Left lung (tissue), 10 donors: Measurements from ENCODE around the gene TFPI. TPM values are rescaled to one million over a fixed set of nuclear protein-coding genes. Genes with fewer than 3 reads are reported as not detected.
"Not testable (repeated sequence)": the region's sequence is repeated elsewhere in the genome, so short reads cannot be mapped to it uniquely, and the experiment has no call there.

Source experiments
- ATAC-seq: fragments of 200-7000 bp; cut with Tn5 transposase; one replicate; pipeline ENCODE4 v1.9.1; 2020; ENCODE audit warnings: moderate library complexity
- DNase-seq, 4 donors: peaks; one replicate each; pipeline ENCODE4 v3.0.0-alpha.2; 2013 to 2020
- H3K27ac ChIP-seq, 2 donors: fragments of 200-600 bp; sonication (generic) in 1 of 2; one replicate each; pipeline versions ENCODE4 v1.5.0 to v1.8.0; 2020 to 2021
- H3K27me3 ChIP-seq, 2 donors: fragments of 200-600 bp; sonication (generic) in 1 of 2; one replicate each; pipeline versions ENCODE4 v1.5.0 to v1.8.0; 2020 to 2021
- H3K36me3 ChIP-seq, 2 donors: fragments of 200-600 bp; sonication (generic) in 1 of 2; one replicate each; pipeline versions ENCODE4 v1.5.0 to v1.8.0; 2020 to 2021
- H3K4me1 ChIP-seq, 2 donors: fragments of 200-600 bp; one replicate each; pipeline ENCODE4 v1.8.0; 2021
- H3K4me3 ChIP-seq, 2 donors: fragments of 200-600 bp; sonication (generic) in 1 of 2; one replicate each; pipeline versions ENCODE4 v1.5.0 to v1.8.0; 2020 to 2021; ENCODE audit warnings: mild to moderate bottlenecking in 1 of 2
- H3K9me3 ChIP-seq, 2 donors: fragments of 200-600 bp; sonication (generic) in 1 of 2; one replicate each; pipeline versions ENCODE4 v1.5.0 to v1.8.0; 2020 to 2021
- CTCF ChIP-seq, 2 donors: fragments of 200-600 bp; sonication (generic) in 1 of 2; IDR thresholded peaks; one replicate each; pipeline versions ENCODE4 v1.5.0 to v1.8.0; 2021; ENCODE audit warnings: antibody characterized with exemption in 2 of 2
- intact Hi-C, 2 donors: fragments of 100-400 bp; cut with DNase I; formaldehyde crosslinking; loops; one replicate each; pipeline versions ENCODE4 v1.11.2 to v1.14.2; 2022
- polyA plus RNA-seq, 6 donors: library from polyadenylated mRNA; unstranded; fragments of 120-200 nt; gene quantifications; one replicate each; pipeline ENCODE4 v1.2.1, GENCODE V29; 2013; ENCODE audit not compliant: insufficient read length in 6 of 6
- total RNA-seq, 2 donors: library from RNA; stranded (reverse); fragmentation: NEBNext Ultra II Directional; extraction: Animal tissue kit (Norgen Biotek cat#: 25700); gene quantifications; one replicate each; pipeline ENCODE4 v1.2.1, GENCODE V29; 2021
- donor health status: DM: no; HTN: yes; CAD: no.
- donor health status: DM: no; HTN: no; CAD: no.

Gene TFPI
- total and polyA plus RNA-seq, 8 donors, result 132 to 300 (median 163) TPM

DNA sequence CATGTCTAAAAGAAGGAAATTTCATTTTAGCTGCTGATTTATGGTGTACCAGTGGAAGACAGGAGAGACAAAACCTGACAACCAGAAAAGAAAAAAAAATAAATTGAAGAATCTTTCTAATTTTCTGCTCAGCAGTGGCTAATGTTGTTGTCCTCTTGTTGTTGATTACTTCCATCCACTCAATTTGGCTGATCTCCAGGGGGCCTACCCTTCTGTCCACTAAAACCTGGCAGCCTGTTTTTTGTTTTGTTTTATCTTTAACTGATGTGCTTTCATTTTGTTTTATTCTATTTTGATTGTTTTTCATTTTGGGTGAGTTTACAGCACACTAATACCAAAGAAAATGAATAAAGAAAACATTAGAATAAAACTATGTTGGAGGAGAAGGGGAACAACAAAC lies 27.4 kb downstream of the TFPI start:
- H3K4me1 ChIP-seq, result no peaks in the 10 kb centered on the region
- no peak overlapping the region for H3K4me3 ChIP-seq
- DNase-seq (no peak), ATAC-seq (no peak)
- no peak for TF ChIP-seq CTCF (IDR thresholded peaks at IDR 0.05)
- intact Hi-C loops, result no loop called here
- no peaks in the 10 kb centered on the region for H3K9me3 ChIP-seq
- no peaks in the 10 kb centered on the region for H3K27me3 ChIP-seq
- H3K36me3 ChIP-seq, result peaks cover 0 to 4% of the 10 kb centered on the region in 2 donors
- no peak overlapping the region for H3K27ac ChIP-seq

DNA sequence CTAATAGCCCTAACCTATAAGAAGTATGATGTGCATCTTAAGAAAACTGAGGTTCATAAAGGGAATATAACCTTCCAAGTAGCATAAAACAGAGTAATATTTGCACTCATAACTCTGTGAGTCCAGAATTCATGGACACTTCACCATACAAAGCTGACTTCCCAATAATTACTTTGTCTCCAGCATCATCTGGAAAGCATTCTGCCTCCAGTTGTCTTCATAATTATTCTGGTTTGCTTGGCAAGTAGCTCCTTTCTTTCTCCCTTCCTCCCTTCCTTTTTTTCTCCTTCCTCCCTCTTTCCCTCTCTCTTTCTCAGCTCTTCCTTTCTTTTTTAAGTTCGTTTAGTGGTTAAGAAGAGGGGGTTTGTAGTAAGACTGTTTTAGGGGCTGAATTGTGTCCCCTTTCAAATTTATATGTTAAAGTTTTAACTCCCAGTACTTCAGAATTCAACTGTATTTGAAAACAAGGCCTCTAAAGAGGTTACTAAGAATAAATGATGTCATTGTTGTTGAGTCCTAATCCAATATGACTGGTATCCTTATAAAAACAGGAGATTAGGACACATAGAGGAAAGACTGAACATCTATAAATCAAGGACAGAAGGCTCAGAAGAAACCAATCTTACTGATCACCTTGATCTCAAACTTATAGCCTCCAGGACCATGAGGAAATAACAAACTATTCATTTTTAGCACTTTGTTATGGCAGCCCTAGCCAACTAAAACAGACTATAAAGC lies 28.9 kb downstream of the TFPI start:
- no peak for ATAC-seq
- Histone ChIP-seq H3K36me3 (peaks cover 0 to 18% of the 10 kb centered on the region in 2 donors), H3K27ac (no peak overlapping the region), H3K27me3 (no peaks in the 10 kb centered on the region), H3K4me1 (no peaks in the 10 kb centered on the region), H3K4me3 (no peak overlapping the region), H3K9me3 (no peaks in the 10 kb centered on the region)
- no peak for TF ChIP-seq CTCF (IDR thresholded peaks at IDR 0.05)
- intact Hi-C loops, result no loop called here
- DNase-seq, result no peak

- Histone ChIP-seq H3K27ac (no peak overlapping the region), H3K36me3 (peaks cover 0 to 33% of the 10 kb centered on the region in 2 donors), H3K4me3 (no peak overlapping the region), H3K9me3 (peaks cover 0 to 13% of the 10 kb centered on the region in 2 donors), H3K27me3 (no peaks in the 10 kb centered on the region), H3K4me1 (no peaks in the 10 kb centered on the region)
- DNase-seq, result no peak
- TF ChIP-seq CTCF (IDR thresholded peaks at IDR 0.05), result no peak
- intact Hi-C loops, result no loop called here
- no peak for ATAC-seq
Measured at GRCh38 chr2:187523325-187523724, 30.9 kb downstream of the TFPI start.

- peaks cover 0 to 33% of the 10 kb centered on the region in 2 donors for H3K36me3 ChIP-seq
- no peak overlapping the region for H3K4me3 ChIP-seq
- no peak overlapping the region for H3K27ac ChIP-seq
- intact Hi-C loops, result no loop called here
- ATAC-seq, result no peak
- no peak for DNase-seq
- no peaks in the 10 kb centered on the region for H3K27me3 ChIP-seq
- peaks cover 0 to 28% of the 10 kb centered on the region in 2 donors for H3K9me3 ChIP-seq
- H3K4me1 ChIP-seq, result no peaks in the 10 kb centered on the region
- no peak for TF ChIP-seq CTCF (IDR thresholded peaks at IDR 0.05)
Measured at GRCh38 chr2:187520121-187520624, 34.1 kb downstream of the TFPI start.

GRCh38 chr2:187519419-187520120 lies 34.7 kb downstream of the TFPI start:
- no peak overlapping the region for H3K27ac ChIP-seq
- no peak for TF ChIP-seq CTCF (IDR thresholded peaks at IDR 0.05)
- no peaks in the 10 kb centered on the region for H3K4me1 ChIP-seq
- H3K27me3 ChIP-seq, result no peaks in the 10 kb centered on the region
- H3K9me3 ChIP-seq, result peaks cover 0 to 28% of the 10 kb centered on the region in 2 donors
- DNase-seq (no peak), ATAC-seq (no peak)
- intact Hi-C loops, result no loop called here
- H3K36me3 ChIP-seq, result peaks cover 0 to 33% of the 10 kb centered on the region in 2 donors
- no peak overlapping the region for H3K4me3 ChIP-seq

- Histone ChIP-seq H3K36me3 (peaks cover 0 to 33% of the 10 kb centered on the region in 2 donors), H3K9me3 (peaks cover 0 to 28% of the 10 kb centered on the region in 2 donors)
- H3K27ac ChIP-seq, intact Hi-C loops, H3K4me3 ChIP-seq, H3K4me1 ChIP-seq, DNase-seq, H3K27me3 ChIP-seq, ATAC-seq: not testable (repeated sequence)
Measured at GRCh38 chr2:187517750-187518361, 36.4 kb downstream of the TFPI start.

DNA sequence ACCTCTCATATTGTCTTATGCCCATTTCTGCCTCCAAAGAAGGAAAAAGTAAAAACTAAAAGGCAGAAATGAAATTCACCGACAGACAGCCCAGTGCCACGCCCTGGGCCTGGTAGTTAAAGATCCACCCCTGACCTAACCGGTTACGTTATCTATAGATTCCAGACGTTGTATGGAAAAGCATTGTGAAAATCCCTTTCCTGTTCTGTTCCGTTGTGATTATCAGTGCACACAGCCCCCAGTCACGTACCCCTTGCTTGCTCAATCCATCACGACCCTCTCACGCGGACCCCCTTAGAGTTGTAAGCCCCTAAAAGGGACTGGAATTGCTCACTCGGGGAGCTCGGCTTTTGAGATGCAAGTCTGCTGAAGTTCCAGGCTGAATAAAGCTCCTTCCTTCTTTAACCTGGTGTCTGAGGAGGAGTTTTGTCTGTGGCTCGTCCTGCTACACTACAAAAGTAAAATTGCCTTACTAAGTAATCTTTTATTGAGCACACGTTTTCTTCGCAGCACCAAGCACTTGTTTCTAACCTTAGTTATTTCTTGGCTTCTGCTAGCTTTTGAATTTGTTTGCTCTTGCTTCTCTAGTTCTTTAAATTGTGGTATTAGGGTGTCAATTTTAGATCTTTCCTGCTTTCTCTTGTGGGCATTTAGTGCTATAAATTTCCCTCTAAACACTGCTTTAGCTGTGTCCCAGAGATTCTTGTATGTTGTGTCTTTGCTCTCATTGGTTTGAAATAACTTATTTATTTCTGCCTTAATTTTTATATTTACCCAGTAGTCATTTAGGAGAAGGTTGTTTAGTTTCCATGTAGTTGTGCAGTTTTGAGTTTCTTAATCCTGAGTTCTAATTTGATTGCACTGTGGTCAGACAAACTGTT lies 37.4 kb downstream of the TFPI start:
- H3K4me1 ChIP-seq, H3K27me3 ChIP-seq, DNase-seq, H3K4me3 ChIP-seq, H3K27ac ChIP-seq, ATAC-seq, intact Hi-C loops: not testable (repeated sequence)
- Histone ChIP-seq H3K36me3 (peaks cover 0 to 29% of the 10 kb centered on the region in 2 donors), H3K9me3 (peaks cover 0 to 28% of the 10 kb centered on the region in 2 donors)
